Activated CD4-positive, alpha-beta memory T cell treated with anti-CD3 and anti-CD28 coated beads, Interleukin-2, amount 10 ng/mL, durations not matched to agents 7 days and 5 days (primary cell): ENCODE measurements around the gene GRIP1. TPM values are rescaled to one million over a fixed set of nuclear protein-coding genes. Genes with fewer than 3 reads are reported as not detected.

Source experiments
- CTCF ChIA-PET: fragments of 350-600 bp; sonication (Branson Sonifier 250); formaldehyde crosslinking; loops from one replicate; lab custom pipeline; 2021; ENCODE audit warnings: antibody characterized with exemption, inconsistent platforms; lab: Charles Lee
- POLR2A ChIA-PET: fragments of 350-600 bp; sonication (Branson Sonifier 250); formaldehyde crosslinking; loops from one replicate; lab custom pipeline; 2021; ENCODE audit warnings: antibody characterized with exemption; lab: Charles Lee
- DNase-seq: peaks from one replicate; pipeline ENCODE4 v3.0.0-alpha.2; 2020
- H3K27ac Mint-ChIP-seq: one replicate; pipeline ENCODE4 v1.8.0; 2021; ENCODE audit warnings: mild to moderate bottlenecking, mixed read lengths
- H3K27me3 Mint-ChIP-seq: one replicate; pipeline ENCODE4 v1.8.0; 2021; ENCODE audit warnings: mixed read lengths
- H3K36me3 Mint-ChIP-seq: one replicate; pipeline ENCODE4 v1.8.0; 2021; ENCODE audit warnings: low read depth, mixed read lengths
- H3K4me1 Mint-ChIP-seq: one replicate; pipeline ENCODE4 v1.8.0; 2021; ENCODE audit warnings: mixed read lengths
- H3K4me3 Mint-ChIP-seq: one replicate; pipeline ENCODE4 v1.8.0; 2021; ENCODE audit warnings: mild to moderate bottlenecking, mixed read lengths
- H3K9me3 Mint-ChIP-seq: one replicate; pipeline ENCODE4 v1.8.0; 2021; ENCODE audit warnings: mixed read lengths
- total RNA-seq, 2 experiments: library from RNA; stranded (reverse); gene quantifications; one replicate each; pipeline ENCODE4 v1.2.3, GENCODE V29; 2021

GRIP1 gene
- total RNA-seq, 2 experiments from 2014 or later, result 0.18 to 0.35 TPM

- POLR2A ChIA-PET, result no interaction called here
- H3K36me3 Mint-ChIP-seq, result no peaks in the 10 kb centered on the region
- no peaks in the 10 kb centered on the region for H3K27me3 Mint-ChIP-seq
- H3K27ac Mint-ChIP-seq, result no peak overlapping the region
- H3K9me3 Mint-ChIP-seq, result no peaks in the 10 kb centered on the region
- peaks cover 4% of the 10 kb centered on the region for H3K4me1 Mint-ChIP-seq
- no peak overlapping the region for H3K4me3 Mint-ChIP-seq
- DNase-seq, result no peak
- CTCF ChIA-PET, result no interaction called here
These were observed 291.8 kb downstream of the GRIP1 start for GRCh38 chr12:66387117-66387516.

DNA sequence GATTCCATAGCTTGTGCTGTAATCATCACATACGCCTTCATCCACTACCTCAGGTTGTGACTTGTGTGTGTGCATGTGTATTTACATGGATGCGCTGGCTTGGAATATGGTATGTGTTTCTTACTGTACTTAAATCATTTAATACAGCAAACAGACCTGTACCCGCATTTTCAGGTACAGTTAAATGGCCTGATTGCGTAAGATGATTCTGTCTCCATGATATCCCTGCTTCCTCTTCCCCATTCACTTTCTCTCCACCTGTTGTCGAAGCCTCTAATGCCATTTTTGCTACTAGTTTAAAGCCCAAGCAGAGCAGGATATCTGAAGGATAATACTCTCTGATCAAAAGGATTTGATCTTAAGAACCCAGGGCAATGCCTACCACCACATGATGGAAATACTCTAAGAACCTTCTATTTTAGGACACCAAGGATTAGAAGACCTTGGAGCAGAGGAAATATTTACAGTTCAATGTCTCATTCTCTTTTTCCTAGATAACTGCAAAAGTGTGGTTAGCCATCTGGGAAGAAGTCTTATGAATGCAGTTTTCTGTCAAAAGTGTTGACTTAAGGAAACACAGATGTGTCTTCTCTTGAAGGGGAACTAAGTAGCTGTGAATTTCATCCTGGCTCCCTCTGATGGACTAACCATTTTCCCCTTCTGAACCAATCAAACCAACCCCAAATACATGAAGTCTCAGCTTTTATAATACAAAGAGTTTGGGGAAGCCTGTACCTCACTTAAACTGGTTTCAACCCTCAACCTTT, 297.9 kb downstream of the GRIP1 start:
- H3K36me3 Mint-ChIP-seq, result no peaks in the 10 kb centered on the region
- no peak overlapping the region for H3K27ac Mint-ChIP-seq
- ChIA-PET CTCF (no interaction called here), POLR2A (no interaction called here)
- H3K27me3 Mint-ChIP-seq, result no peaks in the 10 kb centered on the region
- no peak overlapping the region for H3K4me3 Mint-ChIP-seq
- H3K9me3 Mint-ChIP-seq, result no peaks in the 10 kb centered on the region
- no peak for DNase-seq
- H3K4me1 Mint-ChIP-seq, result peaks cover 4% of the 10 kb centered on the region

DNA sequence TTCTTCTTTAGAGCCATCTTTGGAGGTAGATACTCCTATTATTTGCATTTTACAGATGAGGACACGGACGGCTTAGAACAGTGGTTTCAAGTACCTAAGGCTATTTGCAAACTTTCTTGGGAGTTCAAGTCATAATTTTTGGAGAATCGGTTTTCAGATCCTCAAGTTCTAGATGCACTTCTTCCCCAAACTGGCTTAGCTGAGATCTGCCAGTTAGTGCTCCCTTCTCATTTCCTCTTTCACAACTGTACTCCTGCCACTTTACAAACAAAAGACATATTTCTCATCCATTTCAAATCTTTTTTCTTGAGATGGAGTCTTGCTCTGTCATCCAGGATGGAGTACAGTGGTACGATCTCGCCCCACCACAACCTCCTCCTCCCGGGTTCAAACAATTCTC, 299.3 kb downstream of the GRIP1 start:
- H3K27ac Mint-ChIP-seq, result no peak overlapping the region
- CTCF ChIA-PET, result no interaction called here
- H3K36me3 Mint-ChIP-seq, result no peaks in the 10 kb centered on the region
- H3K9me3 Mint-ChIP-seq, result no peaks in the 10 kb centered on the region
- H3K27me3 Mint-ChIP-seq, result no peaks in the 10 kb centered on the region
- H3K4me1 Mint-ChIP-seq, result peaks cover 4% of the 10 kb centered on the region
- DNase-seq, result no peak
- H3K4me3 Mint-ChIP-seq, result no peak overlapping the region
- POLR2A ChIA-PET, result no interaction called here

GRCh38 chr12:66375560-66375959, 303.3 kb downstream of the GRIP1 start:
- no peak overlapping the region for H3K4me3 Mint-ChIP-seq
- no peak overlapping the region for H3K27ac Mint-ChIP-seq
- POLR2A ChIA-PET, result no interaction called here
- CTCF ChIA-PET, result interaction anchor here (1.6 kb wide), 1 partner anchor 33 kb away, joined by 5 read pairs; no protein-coding TSS in a partner anchor
- no peaks in the 10 kb centered on the region for H3K9me3 Mint-ChIP-seq
- DNase-seq, result no peak
- no peaks in the 10 kb centered on the region for H3K36me3 Mint-ChIP-seq
- no peaks in the 10 kb centered on the region for H3K27me3 Mint-ChIP-seq
- no peaks in the 10 kb centered on the region for H3K4me1 Mint-ChIP-seq

- Mint-ChIP-seq H3K36me3 (no peaks in the 10 kb centered on the region), H3K27ac (no peak overlapping the region), H3K9me3 (no peaks in the 10 kb centered on the region), H3K4me1 (no peaks in the 10 kb centered on the region), H3K27me3 (no peaks in the 10 kb centered on the region), H3K4me3 (no peak overlapping the region)
- DNase-seq, result no peak
- ChIA-PET POLR2A (no interaction called here), CTCF (no interaction called here)
These were observed 306.9 kb downstream of the GRIP1 start for GRCh38 chr12:66371982-66372381.

GRCh38 chr12:66367015-66367667, 311.7 kb downstream of the GRIP1 start:
- H3K27me3 Mint-ChIP-seq, result no peaks in the 10 kb centered on the region
- no peaks in the 10 kb centered on the region for H3K4me1 Mint-ChIP-seq
- CTCF ChIA-PET, result interaction anchor here (2.9 kb wide), 1 partner anchor 97 kb away, joined by 8 read pairs; no protein-coding TSS in a partner anchor
- no peak overlapping the region for H3K4me3 Mint-ChIP-seq
- H3K9me3 Mint-ChIP-seq, result no peaks in the 10 kb centered on the region
- DNase-seq, result no peak
- H3K27ac Mint-ChIP-seq, result no peak overlapping the region
- H3K36me3 Mint-ChIP-seq, result no peaks in the 10 kb centered on the region
- POLR2A ChIA-PET, result no interaction called here

DNA sequence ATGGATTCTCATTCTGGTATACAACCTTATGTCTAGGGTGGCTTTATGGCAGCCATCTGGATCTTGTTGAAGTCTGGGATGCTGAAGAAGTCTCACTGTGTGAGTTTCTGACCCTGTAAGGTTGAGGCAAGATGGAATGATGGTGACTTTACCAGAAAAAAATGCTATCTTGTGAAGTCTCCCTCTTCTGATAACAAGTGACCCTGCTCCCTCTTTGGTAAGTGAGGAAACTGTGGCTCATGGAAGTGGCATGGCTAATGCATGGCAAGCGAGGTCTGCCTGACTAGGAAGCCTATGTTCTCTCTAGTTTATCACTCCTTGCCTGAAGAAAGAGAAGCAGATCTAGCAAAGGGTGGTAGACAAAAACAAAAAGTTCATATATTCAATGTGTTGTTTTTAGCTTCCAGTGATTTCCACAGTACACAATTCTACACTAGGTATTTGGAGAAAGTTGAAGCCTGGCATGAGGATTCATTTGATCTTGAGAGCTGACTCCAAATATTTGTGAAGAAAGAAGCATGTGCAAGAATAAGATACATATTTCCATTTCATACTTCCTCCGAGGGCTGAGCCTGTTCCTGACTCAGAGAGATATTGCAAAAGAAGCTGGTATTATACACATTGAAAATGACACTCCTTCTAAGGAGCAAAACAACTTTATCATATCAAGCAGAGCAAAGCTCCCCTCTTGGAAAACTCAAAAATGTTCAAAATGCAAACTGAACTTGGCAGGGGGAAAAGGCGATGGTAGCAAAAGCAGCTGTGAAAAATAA, 313.0 kb downstream of the GRIP1 start:
- ChIA-PET CTCF (interaction anchor here (0.7 kb wide), 1 partner anchor 44 kb away, joined by 4 read pairs; no protein-coding TSS in a partner anchor), POLR2A (no interaction called here)
- Mint-ChIP-seq H3K27ac (no peak overlapping the region), H3K9me3 (no peaks in the 10 kb centered on the region), H3K4me3 (no peak overlapping the region), H3K27me3 (no peaks in the 10 kb centered on the region), H3K36me3 (no peaks in the 10 kb centered on the region), H3K4me1 (no peaks in the 10 kb centered on the region)
- no peak for DNase-seq

- POLR2A ChIA-PET, result no interaction called here
- Mint-ChIP-seq H3K36me3 (no peaks in the 10 kb centered on the region), H3K4me1 (no peaks in the 10 kb centered on the region), H3K27me3 (no peaks in the 10 kb centered on the region), H3K9me3 (no peaks in the 10 kb centered on the region), H3K4me3 (no peak overlapping the region), H3K27ac (no peak overlapping the region)
- DNase-seq, result no peak
- CTCF ChIA-PET, result interaction anchor here (0.7 to 1.3 kb wide), 2 partner anchors 11 to 91 kb away, joined by 3 to 4 read pairs; no protein-coding TSS in a partner anchor
These were observed 317.2 kb downstream of the GRIP1 start for GRCh38 chr12:66361703-66362102.

DNA sequence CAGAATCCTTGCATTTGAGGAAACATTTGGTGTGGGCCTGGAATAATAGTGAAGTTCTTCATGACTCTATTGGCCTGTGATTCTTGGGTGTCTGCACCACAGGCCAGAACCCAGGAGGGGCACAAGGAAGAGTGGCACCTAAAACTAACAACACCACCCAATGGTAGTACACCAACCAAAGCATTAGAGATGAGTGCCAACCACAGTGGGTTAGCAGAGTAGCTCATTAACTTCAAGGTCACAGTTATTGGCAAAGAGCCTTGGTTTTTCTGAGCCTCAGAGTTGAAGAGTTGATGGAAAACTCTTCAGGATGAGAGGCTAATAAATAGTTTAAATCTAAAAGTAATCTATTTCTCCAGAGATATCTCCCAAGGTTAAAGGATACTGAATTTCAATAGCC, 319.6 kb downstream of the GRIP1 start:
- H3K4me1 Mint-ChIP-seq, result no peaks in the 10 kb centered on the region
- ChIA-PET POLR2A (no interaction called here), CTCF (no interaction called here)
- no peaks in the 10 kb centered on the region for H3K36me3 Mint-ChIP-seq
- no peak overlapping the region for H3K4me3 Mint-ChIP-seq
- no peaks in the 10 kb centered on the region for H3K9me3 Mint-ChIP-seq
- no peak for DNase-seq
- no peak overlapping the region for H3K27ac Mint-ChIP-seq
- H3K27me3 Mint-ChIP-seq, result no peaks in the 10 kb centered on the region

DNA sequence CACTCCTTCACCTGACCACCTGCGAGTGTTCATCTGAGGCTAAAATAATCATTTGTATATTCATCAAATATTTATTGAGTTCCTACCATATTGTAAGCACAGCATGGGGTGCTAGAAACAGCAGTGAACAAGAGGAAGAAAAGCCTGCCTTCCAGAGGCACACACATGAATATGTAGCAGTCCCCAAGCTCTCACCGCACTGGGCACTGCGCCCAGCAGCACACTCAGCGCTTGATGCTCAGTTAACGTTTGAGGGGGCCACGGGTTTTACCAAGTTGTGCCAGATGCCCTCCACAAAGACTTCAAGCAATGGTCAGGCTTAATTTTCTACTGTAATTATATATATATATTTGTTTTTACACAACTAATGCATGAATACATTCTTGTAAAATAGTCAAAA, 324.6 kb downstream of the GRIP1 start:
- POLR2A ChIA-PET, result no interaction called here
- Mint-ChIP-seq H3K36me3 (peaks cover 15% of the 10 kb centered on the region), H3K4me3 (no peak overlapping the region), H3K27ac (no peak overlapping the region), H3K4me1 (no peaks in the 10 kb centered on the region), H3K9me3 (no peaks in the 10 kb centered on the region), H3K27me3 (no peaks in the 10 kb centered on the region)
- CTCF ChIA-PET, result interaction anchor here (0.7 kb wide), 1 partner anchor 119 kb away, joined by 3 read pairs; no protein-coding TSS in a partner anchor
- DNase-seq, result no peak

GRCh38 chr12:66352899-66353298, 326.0 kb downstream of the GRIP1 start:
- ChIA-PET CTCF (interaction anchor here (0.8 to 1.0 kb wide), 2 partner anchors 65 to 74 kb away, joined by 3 read pairs; no protein-coding TSS in a partner anchor), POLR2A (no interaction called here)
- no peak for DNase-seq
- Mint-ChIP-seq H3K27me3 (no peaks in the 10 kb centered on the region), H3K36me3 (peaks cover 26% of the 10 kb centered on the region), H3K27ac (no peak overlapping the region), H3K4me3 (no peak overlapping the region), H3K4me1 (no peaks in the 10 kb centered on the region), H3K9me3 (no peaks in the 10 kb centered on the region)

- CTCF ChIA-PET, result interaction anchor here (1.0 to 1.3 kb wide), 2 partner anchors 64 to 83 kb away, joined by 3 to 7 read pairs; no protein-coding TSS in a partner anchor
- no peak for DNase-seq
- no peaks in the 10 kb centered on the region for H3K4me1 Mint-ChIP-seq
- H3K4me3 Mint-ChIP-seq, result no peak overlapping the region
- H3K9me3 Mint-ChIP-seq, result no peaks in the 10 kb centered on the region
- no peaks in the 10 kb centered on the region for H3K27me3 Mint-ChIP-seq
- no peak overlapping the region for H3K27ac Mint-ChIP-seq
- POLR2A ChIA-PET, result no interaction called here
- H3K36me3 Mint-ChIP-seq, result peaks cover 26% of the 10 kb centered on the region
These were observed 326.7 kb downstream of the GRIP1 start for GRCh38 chr12:66352197-66352596.

- H3K4me3 Mint-ChIP-seq, result no peak overlapping the region
- H3K9me3 Mint-ChIP-seq, result no peaks in the 10 kb centered on the region
- H3K27me3 Mint-ChIP-seq, result no peaks in the 10 kb centered on the region
- ChIA-PET CTCF (interaction anchor here (1.3 kb wide), 1 partner anchor 82 kb away, joined by 7 read pairs; no protein-coding TSS in a partner anchor), POLR2A (no interaction called here)
- DNase-seq, result no peak
- no peak overlapping the region for H3K27ac Mint-ChIP-seq
- H3K4me1 Mint-ChIP-seq, result no peaks in the 10 kb centered on the region
- H3K36me3 Mint-ChIP-seq, result peaks cover 35% of the 10 kb centered on the region
These were observed 327.6 kb downstream of the GRIP1 start for GRCh38 chr12:66351301-66351700.
